ENCODE results near the gene CTDP1. TPM values are rescaled to one million over a fixed set of nuclear protein-coding genes. Genes with fewer than 3 reads are reported as not detected.

Gene CTDP1
- total RNA-seq, 4 donors from 2014 or later, result 18.6 to 35.3 (median 27.4) TPM

DNA sequence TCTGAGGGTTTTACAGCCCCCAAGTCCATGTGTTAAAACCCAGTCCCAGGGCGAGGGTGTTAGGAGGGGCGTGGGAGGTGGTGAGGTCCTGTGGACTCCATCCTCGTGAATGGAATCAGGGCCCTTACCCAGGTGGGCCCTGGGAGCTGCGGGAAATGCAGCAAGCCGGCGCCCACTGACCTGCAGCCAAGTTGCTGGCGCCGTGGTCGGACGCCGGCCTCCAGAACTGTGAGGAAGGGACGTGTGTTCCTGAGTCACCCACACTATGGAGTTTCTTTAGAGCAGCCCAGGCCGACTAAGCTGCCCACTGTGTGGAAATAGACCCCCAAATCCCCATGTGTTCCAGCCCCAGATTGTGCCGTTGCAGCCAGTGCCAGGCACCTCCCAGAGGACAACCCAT lies 26.4 kb downstream of the CTDP1 start:
- no peak overlapping the region for H3K4me3 ChIP-seq
- no peak for TF ChIP-seq POLR2A (IDR thresholded peaks at IDR 0.05)
- TF ChIP-seq, protein P1, sequence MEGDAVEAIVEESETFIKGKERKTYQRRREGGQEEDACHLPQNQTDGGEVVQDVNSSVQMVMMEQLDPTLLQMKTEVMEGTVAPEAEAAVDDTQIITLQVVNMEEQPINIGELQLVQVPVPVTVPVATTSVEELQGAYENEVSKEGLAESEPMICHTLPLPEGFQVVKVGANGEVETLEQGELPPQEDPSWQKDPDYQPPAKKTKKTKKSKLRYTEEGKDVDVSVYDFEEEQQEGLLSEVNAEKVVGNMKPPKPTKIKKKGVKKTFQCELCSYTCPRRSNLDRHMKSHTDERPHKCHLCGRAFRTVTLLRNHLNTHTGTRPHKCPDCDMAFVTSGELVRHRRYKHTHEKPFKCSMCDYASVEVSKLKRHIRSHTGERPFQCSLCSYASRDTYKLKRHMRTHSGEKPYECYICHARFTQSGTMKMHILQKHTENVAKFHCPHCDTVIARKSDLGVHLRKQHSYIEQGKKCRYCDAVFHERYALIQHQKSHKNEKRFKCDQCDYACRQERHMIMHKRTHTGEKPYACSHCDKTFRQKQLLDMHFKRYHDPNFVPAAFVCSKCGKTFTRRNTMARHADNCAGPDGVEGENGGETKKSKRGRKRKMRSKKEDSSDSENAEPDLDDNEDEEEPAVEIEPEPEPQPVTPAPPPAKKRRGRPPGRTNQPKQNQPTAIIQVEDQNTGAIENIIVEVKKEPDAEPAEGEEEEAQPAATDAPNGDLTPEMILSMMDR (IDR thresholded peaks at IDR 0.05), result no peak
- TF ChIP-seq EP300 (IDR thresholded peaks at IDR 0.05), result no peak
- TF ChIP-seq POLR2AphosphoS5 (IDR thresholded peaks at IDR 0.05), result no peak
- H3K27me3 ChIP-seq, result no peaks in the 10 kb centered on the region
- H3K4me1 ChIP-seq, result no peaks in the 10 kb centered on the region
- no peak overlapping the region for H3K27ac ChIP-seq
- H3K9me3 ChIP-seq, result no peaks in the 10 kb centered on the region
- H3K36me3 ChIP-seq, result peaks cover 71% of the 10 kb centered on the region
- WGBS, result 91% methylated on average over 11 of the region's 14 CpGs
- no peak for DNase-seq (ENCODE audit: low spot score in 2 of 2)

DNA sequence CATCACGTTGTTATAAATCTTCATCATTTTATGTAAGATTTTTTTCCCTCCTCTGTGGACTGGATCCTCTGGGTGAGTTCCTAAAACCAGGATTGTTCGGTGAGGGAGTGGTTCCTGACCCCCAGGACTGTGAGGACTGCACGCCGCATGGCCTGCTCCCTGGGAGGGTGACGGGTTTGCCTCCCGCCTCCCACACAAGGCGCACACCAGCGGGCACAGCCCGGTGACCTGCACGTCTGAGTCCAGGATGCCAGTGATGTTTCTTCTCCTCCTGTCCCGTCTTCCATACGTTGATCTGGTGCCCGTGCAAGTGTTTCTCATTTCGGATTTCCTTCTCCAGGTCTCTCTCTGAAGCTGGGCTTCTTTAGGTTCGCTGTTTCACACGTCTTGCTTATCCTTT lies 27.1 kb downstream of the CTDP1 start:
- H3K9me3 ChIP-seq, result no peaks in the 10 kb centered on the region
- no peaks in the 10 kb centered on the region for H3K4me1 ChIP-seq
- no peak overlapping the region for H3K4me3 ChIP-seq
- H3K27me3 ChIP-seq, result no peaks in the 10 kb centered on the region
- WGBS, result 93% methylated on average over 16 of the region's 16 CpGs
- peaks cover 75% of the 10 kb centered on the region for H3K36me3 ChIP-seq
- DNase-seq (ENCODE audit: low spot score in 2 of 2), result no peak
- TF ChIP-seq POLR2A (IDR thresholded peaks at IDR 0.05) (no peak), EP300 (IDR thresholded peaks at IDR 0.05) (no peak), POLR2AphosphoS5 (IDR thresholded peaks at IDR 0.05) (no peak)
- TF ChIP-seq, protein P1 (IDR thresholded peaks at IDR 0.05), result no peak
- H3K27ac ChIP-seq, result no peak overlapping the region

DNA sequence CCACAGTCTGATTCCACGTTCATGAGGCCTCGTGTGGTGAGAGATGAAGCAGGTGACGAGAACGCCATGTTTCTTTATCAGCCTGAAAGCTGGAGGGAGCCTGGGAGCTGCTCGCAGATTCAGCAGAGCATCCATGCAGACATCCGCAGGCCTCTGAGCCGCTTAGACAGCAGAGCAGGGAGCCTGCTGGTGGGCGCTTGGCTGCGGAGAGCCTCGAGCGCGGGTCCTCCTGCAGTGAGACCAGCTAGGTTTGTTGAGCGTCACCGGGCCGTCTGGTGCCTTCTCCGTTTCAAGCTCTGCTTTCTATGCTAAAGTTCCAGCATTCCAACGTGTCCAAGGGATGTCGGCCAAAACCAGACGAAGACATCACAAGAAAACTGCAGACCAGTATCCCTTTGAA lies 27.6 kb downstream of the CTDP1 start:
- Histone ChIP-seq H3K4me1 (no peaks in the 10 kb centered on the region), H3K27ac (no peak overlapping the region), H3K27me3 (no peaks in the 10 kb centered on the region), H3K4me3 (no peak overlapping the region), H3K9me3 (no peaks in the 10 kb centered on the region), H3K36me3 (peaks cover 80% of the 10 kb centered on the region)
- 97% methylated on average over 19 of the region's 19 CpGs for WGBS
- DNase-seq (ENCODE audit: low spot score in 2 of 2), result no peak
- TF ChIP-seq POLR2A (IDR thresholded peaks at IDR 0.05), result no peak
- TF ChIP-seq, protein P1 (IDR thresholded peaks at IDR 0.05), result no peak
- no peak for TF ChIP-seq EP300 (IDR thresholded peaks at IDR 0.05)
- TF ChIP-seq POLR2AphosphoS5 (IDR thresholded peaks at IDR 0.05), result no peak

DNA sequence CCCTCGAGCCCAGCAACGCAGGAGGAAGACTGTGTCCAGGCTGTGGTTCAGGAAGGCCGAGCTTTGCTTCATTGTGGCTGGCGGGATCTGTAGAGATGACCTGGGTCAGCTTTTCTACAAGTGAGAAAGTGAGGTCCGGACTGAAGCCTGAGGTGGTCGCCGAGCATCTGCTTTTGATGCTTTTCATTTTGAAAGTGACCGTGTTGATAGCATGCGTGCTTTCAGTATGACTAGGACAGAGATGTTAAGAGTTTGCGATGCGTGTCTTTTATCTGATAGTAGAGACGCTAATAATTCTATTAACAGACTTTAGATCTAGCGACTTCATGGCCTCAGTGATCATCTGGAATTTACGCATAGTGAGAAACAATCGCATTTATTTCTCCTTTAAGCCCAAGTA lies 28.1 kb downstream of the CTDP1 start:
- Histone ChIP-seq H3K4me1 (no peaks in the 10 kb centered on the region), H3K9me3 (no peaks in the 10 kb centered on the region), H3K27me3 (no peaks in the 10 kb centered on the region), H3K27ac (no peak overlapping the region), H3K36me3 (peaks cover 81% of the 10 kb centered on the region), H3K4me3 (no peak overlapping the region)
- TF ChIP-seq POLR2AphosphoS5 (IDR thresholded peaks at IDR 0.05) (no peak), POLR2A (IDR thresholded peaks at IDR 0.05) (no peak), EP300 (IDR thresholded peaks at IDR 0.05) (no peak)
- TF ChIP-seq, protein P1 (IDR thresholded peaks at IDR 0.05), result no peak
- DNase-seq (ENCODE audit: low spot score in 2 of 2), result no peak
- whole genome bisulfite sequencing, result 94% methylated on average over 15 of the region's 15 CpGs

DNA sequence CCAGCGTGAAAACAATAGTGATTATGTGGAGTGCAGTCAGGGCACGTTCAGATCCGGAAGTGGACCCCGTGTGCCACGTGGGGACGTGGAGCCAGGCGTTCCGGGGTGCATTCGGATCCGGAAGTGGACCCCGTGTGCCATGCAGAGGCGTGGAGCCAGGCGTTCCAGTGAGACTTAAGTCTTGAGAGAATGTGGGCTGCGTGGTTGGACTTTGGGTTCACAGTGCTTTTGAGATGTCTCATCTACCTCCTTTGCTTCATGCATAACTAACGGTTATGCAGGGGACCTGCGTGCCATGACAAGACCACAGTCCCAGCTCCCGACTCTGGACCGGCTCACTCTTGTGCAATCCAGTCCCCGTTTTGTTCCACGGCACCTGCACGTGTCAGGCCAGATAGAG lies 28.8 kb downstream of the CTDP1 start:
- H3K9me3 ChIP-seq, result no peaks in the 10 kb centered on the region
- H3K27ac ChIP-seq, result no peak overlapping the region
- H3K36me3 ChIP-seq, result peaks cover 83% of the 10 kb centered on the region
- WGBS, result 88% methylated on average over 21 of the region's 21 CpGs
- no peak for DNase-seq (ENCODE audit: low spot score in 2 of 2)
- no peaks in the 10 kb centered on the region for H3K27me3 ChIP-seq
- no peaks in the 10 kb centered on the region for H3K4me1 ChIP-seq
- H3K4me3 ChIP-seq, result no peak overlapping the region
- TF ChIP-seq, protein P1 (IDR thresholded peaks at IDR 0.05), result no peak
- TF ChIP-seq POLR2A (IDR thresholded peaks at IDR 0.05) (no peak), EP300 (IDR thresholded peaks at IDR 0.05) (no peak), POLR2AphosphoS5 (IDR thresholded peaks at IDR 0.05) (no peak)

All from suprapubic skin (tissue), 4 donors.